ENCODE results near the gene SLC9A8.

DNA sequence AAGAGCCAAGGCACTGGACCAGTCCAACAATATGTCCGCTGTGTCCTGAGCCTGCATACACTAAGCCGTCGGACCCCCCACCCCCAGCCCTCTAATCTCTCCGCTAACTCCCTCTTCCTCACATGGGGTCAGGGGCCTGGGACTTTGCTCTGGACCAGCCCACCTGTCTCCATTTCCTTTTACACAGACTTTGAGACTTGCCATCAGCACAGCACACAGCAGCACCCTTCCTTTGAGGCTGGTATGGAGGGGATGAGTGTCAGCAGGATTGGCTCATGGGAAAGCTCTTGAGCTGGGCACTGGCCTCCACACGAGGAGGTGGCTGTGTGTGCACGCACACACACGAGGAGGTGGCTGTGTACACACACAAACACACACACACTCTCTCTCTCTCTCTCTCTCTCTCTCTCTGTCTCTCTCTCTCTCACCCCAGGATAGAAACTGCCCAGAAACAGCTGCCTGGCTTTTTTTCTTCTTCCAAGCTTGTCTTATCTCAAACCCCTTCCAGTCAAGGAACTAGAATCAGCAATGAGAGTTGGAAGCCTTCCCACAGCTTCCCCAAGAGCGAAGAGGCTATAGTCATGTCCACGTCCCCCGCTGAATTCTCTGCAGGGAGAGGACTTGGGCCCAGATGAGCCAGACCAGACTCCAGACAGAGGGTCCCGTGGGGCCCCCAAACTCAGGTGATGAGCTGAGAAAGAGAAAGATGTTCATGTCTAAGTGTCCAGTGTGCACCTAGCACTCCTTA, 18.6 kb downstream of the SLC9A8 start:
- TF ChIP-seq, protein P1, sequence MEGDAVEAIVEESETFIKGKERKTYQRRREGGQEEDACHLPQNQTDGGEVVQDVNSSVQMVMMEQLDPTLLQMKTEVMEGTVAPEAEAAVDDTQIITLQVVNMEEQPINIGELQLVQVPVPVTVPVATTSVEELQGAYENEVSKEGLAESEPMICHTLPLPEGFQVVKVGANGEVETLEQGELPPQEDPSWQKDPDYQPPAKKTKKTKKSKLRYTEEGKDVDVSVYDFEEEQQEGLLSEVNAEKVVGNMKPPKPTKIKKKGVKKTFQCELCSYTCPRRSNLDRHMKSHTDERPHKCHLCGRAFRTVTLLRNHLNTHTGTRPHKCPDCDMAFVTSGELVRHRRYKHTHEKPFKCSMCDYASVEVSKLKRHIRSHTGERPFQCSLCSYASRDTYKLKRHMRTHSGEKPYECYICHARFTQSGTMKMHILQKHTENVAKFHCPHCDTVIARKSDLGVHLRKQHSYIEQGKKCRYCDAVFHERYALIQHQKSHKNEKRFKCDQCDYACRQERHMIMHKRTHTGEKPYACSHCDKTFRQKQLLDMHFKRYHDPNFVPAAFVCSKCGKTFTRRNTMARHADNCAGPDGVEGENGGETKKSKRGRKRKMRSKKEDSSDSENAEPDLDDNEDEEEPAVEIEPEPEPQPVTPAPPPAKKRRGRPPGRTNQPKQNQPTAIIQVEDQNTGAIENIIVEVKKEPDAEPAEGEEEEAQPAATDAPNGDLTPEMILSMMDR (IDR thresholded peaks at IDR 0.05; ENCODE audit: insufficient read depth, low read length) = no peak
- TF ChIP-seq POLR2AphosphoS5 (IDR thresholded peaks at IDR 0.05; ENCODE audit: low read depth) (no peak), GABPA (IDR thresholded peaks at IDR 0.05; ENCODE audit: low read depth) (no peak), SPI1 (IDR thresholded peaks at IDR 0.05; ENCODE audit: borderline replicate concordance, low read depth) (no peak)
- TF ChIP-seq, protein P2, sequence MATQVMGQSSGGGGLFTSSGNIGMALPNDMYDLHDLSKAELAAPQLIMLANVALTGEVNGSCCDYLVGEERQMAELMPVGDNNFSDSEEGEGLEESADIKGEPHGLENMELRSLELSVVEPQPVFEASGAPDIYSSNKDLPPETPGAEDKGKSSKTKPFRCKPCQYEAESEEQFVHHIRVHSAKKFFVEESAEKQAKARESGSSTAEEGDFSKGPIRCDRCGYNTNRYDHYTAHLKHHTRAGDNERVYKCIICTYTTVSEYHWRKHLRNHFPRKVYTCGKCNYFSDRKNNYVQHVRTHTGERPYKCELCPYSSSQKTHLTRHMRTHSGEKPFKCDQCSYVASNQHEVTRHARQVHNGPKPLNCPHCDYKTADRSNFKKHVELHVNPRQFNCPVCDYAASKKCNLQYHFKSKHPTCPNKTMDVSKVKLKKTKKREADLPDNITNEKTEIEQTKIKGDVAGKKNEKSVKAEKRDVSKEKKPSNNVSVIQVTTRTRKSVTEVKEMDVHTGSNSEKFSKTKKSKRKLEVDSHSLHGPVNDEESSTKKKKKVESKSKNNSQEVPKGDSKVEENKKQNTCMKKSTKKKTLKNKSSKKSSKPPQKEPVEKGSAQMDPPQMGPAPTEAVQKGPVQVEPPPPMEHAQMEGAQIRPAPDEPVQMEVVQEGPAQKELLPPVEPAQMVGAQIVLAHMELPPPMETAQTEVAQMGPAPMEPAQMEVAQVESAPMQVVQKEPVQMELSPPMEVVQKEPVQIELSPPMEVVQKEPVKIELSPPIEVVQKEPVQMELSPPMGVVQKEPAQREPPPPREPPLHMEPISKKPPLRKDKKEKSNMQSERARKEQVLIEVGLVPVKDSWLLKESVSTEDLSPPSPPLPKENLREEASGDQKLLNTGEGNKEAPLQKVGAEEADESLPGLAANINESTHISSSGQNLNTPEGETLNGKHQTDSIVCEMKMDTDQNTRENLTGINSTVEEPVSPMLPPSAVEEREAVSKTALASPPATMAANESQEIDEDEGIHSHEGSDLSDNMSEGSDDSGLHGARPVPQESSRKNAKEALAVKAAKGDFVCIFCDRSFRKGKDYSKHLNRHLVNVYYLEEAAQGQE (IDR thresholded peaks at IDR 0.05; ENCODE audit: insufficient replicate concordance, low read depth) = no peak

All from HL-60 (cell line).